Measurements from ENCODE around the gene DIS3L2.
"Not testable (repeated sequence)": the region's sequence is repeated elsewhere in the genome, so short reads cannot be mapped to it uniquely, and the experiment has no call there.

DIS3L2 gene

DNA sequence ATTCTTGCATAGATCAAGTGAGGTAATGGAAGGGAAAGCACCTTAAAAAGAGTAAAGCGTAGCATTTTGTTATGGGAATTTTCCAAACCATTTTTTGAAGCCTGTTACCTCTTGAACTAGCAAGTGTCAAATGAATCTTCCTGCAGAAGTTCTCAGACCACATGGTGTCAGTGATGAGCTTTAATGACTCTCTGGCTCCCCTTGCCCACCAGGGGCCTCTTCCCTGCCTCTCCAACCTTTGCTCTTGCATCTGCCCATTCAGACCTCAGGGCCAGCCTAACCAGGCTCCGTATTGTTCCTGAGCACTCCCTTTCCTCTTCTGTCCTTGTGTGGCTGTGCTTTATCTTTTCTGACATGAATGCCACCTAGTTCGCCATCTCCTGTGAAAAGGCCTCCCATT is 155.9 kb downstream of the DIS3L2 start:
- no peak for DNase-seq (ENCODE audit: low spot score)

DNA sequence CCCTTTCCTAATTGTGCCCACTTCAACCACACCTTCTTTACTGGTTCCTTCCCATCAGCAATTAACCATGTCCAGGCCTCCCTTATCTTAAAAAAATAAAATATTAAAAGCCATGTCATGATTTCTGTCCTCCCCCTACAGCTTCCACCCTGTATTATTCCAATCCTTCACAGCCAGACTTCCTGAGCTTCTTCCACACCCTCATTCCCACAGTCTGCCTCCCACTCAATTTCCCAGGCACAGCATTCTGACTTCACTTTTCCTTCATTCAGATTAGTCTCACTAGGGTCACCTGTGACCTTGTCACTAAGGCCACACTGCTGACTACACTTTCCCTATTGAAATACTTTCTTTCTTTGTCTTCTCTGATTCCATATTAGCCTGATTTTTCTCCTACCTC is 159.4 kb downstream of the DIS3L2 start:
- no peak for DNase-seq (ENCODE audit: low spot score)

DNA sequence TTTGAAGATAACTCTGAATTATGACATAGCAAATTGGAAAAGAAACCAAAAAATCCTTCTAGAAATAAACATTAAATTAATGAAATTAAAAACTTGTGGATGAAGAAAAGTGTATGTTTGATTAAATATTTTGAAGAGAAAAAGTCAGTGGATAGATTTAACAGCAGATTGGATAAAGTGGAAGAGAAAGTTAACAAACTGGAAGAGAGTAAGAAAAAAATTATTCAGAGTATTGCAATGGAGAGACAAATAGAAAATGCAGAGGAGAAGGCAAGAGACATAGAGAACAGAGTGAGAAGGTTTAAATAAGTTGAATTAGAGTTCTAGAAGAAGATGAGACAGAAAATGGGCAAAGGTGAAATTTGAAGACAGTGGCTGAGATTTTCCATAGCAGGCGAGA is 162.8 kb downstream of the DIS3L2 start:
- DNase-seq (ENCODE audit: low spot score), result no peak

DNA sequence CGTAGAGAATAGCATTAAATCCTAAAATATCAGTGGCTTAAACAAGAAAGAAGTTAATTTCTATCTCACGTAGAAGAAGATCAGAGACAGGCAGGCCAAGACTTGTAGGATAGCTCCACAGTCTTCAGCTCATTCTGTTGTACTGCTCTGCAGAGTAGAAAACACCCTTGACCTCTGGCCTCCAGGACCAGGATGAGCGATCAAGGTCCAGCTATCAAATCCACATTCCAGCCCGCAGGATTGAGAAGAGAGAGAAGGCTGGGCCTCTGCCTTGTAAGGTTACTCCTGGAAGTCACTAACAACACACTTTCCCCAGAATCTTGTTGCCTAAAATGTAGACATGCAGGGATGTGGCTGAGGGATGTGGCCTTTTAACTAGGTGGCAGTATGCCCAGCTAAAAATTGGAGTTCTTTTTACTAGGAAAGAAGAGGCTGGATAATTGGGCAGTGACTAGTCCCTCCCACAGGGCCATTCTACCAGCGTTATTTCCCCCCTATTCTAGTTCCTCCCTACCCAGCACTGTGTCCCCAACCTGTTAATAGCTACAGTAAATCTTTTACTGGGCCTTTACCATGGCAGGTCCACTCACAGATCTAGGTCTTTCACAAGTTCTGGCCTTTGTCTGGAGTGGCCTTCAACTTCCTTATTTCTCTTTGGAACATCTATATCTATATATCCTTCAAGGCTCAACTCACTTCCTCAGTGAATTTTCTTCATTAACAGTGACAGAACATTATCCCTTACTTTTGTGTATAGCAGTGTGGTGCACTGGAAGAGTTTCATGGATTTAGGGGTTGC is 165.0 kb downstream of the DIS3L2 start:
- DNase-seq (ENCODE audit: low spot score), result no peak

DNA sequence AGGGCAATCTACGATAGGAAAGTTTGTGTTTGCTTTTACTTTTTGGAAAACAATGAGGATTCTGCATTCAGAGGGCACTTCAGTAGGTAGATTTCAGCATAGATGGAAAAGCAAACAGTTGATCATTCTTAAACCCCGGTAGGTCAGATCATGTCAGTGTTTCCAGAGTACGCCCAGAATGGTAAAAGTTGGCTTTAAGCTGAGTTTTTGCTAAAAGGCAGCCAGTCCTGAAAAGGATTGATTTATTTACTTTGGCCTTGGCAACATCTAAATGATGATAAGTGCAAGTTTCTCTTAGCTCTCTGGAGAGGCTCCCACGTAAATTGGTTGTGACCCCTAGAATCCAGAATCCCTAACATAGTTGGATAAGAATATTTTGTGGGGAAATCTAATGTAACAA is 168.0 kb downstream of the DIS3L2 start:
- DNase-seq (ENCODE audit: low spot score), result no peak

DNA sequence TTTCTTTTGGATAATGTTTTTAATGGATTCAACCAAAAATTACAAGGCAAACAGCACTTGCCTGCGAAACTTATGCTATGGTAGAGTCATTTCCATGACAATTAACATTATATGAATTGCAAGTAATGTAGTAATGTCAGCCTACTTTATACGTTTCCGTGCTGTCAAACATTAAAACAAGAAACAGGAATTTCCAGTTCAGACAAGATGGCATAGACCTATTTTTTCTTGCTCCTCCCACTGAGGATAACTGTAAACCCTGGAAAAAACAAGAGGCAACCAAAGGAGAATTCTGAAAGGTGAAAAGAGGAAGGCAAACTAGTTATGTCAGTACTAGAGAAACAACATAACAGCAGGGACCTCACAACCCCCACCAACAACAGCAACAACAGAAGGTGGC is 170.7 kb downstream of the DIS3L2 start:
- DNase-seq (ENCODE audit: low spot score), result no peak

DNA sequence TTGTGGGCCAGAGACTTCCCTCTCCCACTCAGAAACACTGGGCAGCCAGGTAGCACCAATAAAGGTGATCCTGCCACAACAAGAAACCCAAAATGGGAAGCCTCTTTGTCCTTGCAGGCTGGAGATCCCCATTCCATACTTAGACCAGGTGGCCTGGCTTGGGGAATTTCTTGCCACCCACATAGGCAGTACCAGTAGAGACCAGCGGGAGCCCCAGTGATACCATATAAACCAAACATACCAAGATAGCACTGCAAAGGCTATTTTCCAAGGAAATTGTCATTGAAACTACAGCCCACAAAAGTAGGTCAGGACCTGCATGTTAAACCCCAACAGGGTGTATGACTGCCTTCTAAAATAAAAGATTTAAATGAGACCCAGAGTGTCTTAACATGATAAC is 171.6 kb downstream of the DIS3L2 start:
- DNase-seq (ENCODE audit: low spot score), result no peak

DNA sequence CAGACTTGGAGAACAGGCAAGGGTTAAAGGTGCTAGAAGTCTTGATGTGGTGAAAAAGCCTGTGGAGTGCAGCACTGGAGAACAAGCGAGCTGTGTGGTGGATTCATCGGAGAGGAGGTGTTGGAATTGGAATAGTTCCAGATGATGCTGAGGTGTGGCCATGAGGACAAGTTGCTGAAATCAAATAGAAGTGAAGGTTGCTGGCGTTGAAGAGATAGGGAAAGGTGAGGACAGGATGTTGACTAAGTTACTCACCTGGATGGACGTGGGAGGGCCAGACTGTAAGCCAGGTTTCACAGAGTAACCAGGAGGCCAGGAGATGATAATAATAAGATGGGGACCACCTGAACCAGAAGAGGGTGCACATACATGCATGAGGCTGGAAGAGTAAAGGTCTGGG is 173.4 kb downstream of the DIS3L2 start:
- no peak for DNase-seq (ENCODE audit: low spot score)

DNA sequence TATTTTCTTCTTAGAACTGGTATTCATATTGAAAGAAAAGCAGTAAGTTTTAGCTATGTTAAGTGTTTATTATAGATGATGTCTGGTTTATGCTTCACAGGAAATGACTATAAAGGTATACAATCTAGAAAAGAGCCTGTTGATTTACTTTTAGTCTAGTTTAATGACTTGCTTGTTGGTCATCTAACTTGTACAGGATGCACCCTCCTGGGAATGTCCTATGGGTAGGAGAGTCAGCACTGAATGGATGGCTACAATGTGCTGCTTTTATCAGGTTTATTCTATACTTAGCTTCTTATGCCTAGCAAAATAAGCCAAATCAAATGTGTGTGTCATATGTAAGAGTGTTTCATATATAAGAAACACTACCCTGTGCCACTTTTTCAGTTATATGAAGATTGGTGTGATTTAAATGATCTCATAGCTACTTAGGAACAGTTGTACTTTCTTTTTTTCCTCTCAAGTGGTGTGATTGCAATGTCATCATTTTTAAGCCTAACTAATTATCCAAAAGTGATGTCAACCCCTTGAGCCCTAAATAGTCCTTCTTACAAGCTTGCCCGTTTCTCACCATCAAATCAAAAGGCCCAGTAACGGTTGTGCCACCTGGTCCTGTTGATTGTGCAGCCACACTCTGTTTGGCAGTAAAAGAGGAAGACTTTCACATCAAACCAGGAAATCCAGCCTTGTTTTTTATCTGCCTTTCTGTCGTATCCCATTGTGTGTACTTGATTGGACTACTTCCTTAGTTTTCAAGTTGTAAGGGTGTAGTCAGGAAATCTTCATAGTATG is 176.0 kb downstream of the DIS3L2 start:
- no peak for DNase-seq (ENCODE audit: low spot score)

DNA sequence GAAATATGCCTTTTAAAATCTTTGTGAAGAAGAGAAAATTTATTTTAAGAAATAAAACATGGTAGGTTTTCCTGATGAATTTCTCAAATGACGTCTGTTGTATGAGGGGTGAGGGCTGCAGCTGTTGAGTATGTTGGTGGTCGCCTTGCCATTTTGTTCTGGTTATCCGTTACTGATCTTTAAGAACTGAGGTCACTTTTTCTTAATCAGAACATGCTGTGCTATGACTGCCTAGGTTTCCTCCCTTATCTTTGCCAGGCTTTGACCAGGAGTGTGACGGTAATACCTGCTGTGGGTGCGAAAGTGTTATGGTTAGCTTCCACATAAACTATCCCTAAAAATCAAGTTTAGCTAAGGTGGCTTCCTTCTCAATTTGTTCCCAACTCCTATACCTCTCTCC is 176.9 kb downstream of the DIS3L2 start:
- no peak for DNase-seq (ENCODE audit: low spot score)

DNA sequence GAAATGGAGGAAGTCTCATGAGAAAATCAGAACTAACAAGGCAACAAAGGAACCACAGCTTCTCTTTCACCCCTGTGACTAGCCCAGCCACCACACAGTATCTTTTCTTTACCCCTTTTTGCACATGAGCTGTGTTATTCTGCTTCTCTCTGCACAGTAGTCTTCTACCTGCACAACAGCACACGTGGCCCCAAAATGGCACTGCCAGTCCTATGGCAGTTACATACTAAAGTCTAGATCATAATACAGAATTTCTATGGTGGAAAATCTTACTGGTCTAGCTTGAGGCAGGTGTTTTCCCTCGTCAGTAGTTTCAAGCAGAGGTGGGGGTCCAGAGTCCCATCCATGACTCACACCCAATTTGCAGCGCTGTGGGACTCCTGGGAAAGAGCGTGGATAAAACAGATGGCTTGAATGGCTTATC is 177.7 kb downstream of the DIS3L2 start:
- no peak for DNase-seq (ENCODE audit: low spot score)

DNA sequence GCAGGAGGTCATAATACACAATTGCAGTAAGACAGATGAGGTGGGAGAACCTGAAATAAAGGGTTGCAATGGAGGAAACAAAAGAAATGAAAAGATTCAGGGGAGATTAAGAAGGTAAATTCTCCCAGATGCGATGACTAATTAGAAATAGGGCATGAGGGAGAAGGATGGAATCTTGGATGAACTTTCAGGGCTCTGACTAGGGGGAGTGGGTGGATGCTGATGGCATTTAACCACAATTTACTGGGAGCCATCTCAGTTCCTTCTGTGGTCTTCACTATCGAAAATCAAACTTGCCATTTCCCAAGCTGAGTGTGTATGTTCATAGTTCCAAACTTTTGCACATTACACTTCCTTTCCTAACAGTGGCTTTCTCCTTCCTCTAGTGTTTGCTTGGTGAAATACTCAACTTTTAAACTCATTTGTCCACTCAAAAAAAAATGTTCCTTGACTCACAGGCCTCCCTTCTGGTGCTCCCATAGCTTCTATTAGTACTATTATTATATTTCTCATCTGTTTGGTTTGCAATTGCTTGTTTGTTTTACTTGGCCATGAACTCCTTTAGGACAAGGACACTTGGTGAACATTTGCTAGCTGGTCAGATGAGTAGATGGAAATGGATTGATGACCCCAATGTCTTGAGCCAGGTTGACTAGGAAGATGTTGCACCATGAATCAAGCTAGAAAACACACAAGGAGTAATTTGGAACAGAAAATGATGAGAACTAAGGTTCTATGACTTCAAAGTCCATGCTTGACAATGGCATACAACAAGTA is 178.5 kb downstream of the DIS3L2 start:
- no peak for DNase-seq (ENCODE audit: low spot score)

DNA sequence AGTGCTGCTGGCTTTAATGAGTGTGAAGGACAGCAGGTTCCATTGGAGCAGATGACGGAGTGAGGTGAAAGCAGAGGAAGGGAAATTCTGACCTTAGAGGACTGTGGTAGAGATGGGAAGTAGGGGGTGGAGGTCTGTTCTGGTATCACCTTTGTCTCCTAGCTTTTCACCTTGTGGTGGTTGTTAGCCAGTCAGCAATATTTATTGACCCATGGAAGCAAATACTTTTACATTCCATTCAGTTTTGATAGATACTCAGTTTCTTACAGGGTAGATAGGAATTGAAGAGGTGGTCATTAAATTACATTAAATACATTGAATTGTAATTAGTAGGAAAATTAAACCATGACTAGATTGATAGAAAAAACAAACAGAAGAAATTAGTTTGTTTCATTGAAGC is 180.1 kb downstream of the DIS3L2 start:
- DNase-seq (ENCODE audit: low spot score), result no peak

DNA sequence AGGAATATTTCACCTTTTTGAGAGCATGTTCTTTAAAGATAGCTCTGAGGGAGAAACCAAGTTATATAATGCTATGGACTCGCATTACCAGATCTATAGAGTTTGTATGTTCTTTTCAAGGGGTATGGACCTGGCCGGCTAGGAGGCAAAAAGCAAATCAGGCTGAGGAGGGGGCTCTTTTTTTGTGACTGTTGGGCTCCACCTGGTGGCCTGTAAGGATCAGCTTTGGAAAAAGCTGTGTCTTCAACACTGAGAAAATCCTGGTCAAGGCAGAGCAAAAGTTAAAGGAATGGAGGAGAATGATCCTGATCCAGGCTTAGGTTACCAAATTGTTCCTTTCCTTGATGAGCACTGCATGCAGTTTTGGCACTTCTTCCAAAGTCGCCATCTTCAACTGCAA is 180.5 kb downstream of the DIS3L2 start:
- no peak for DNase-seq (ENCODE audit: low spot score)

DNA sequence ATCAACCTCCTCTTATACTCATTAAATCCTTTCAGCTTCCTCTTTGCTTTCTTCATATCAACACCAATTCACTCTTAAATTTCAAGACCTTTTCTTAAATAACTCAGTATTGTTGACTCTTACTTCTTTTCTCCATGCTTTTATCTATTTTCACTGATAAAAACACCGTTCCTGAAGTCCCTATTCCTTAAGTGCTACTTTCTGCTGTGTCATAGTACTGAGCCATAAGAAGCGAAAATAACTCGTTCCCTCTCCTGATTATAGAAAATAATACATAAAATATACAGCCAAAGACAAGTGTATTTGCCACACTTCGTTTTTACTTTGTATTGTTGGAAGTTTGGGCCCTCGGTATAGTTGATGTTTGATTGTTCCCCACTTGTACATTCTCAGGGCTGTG is 181.0 kb downstream of the DIS3L2 start:
- no peak for DNase-seq (ENCODE audit: low spot score)

DNA sequence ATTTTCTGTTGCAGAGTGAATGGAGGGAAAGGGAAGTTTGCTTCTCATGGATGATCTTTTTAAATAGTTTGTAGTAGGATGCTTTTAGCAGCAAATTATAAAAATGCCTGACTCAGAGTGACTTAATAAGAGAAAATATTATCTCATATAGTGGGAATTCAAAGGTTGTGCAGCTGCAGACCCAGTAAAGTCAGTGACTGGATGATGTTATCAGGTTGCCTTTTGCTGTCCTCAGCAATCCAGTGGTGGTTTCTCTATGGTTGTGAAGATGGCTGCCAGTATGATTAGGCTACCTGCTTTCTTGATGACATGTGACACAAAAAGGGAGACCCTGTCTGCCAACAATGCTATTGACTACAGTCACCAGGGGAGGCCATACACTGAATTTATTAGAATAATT is 184.8 kb downstream of the DIS3L2 start:
- DNase-seq (ENCODE audit: low spot score), result no peak

DNA sequence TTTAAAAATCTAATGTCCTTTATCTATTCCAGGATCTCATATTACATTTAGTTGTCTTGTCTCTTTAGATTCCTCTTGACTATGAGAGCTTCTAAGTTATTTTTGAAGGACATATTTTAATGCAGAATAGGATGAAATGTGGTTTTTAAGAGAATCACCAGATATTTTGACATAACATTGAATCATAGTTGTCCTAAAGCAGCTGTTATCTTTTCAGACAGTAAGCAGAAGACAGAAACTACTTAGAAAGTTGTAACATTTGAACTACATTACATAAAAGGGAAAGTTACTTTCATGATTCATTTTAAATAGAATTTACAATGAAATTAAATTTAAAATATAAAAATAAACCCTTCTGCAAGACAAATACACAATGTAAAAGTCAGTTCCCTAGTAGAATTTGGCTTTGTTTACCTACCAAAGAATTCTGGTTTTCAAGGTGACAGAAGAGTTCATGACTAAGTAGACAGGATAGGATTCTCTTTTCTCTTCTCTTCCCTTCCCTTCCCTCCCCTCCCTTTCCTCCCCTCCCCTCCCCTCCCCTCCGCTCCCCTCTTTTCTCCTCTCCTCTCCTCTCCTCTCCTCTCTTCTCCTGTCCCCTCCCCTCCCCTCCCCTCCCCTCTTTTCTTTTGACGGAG is 186.0 kb downstream of the DIS3L2 start:
- no peak for DNase-seq (ENCODE audit: low spot score)

DNA sequence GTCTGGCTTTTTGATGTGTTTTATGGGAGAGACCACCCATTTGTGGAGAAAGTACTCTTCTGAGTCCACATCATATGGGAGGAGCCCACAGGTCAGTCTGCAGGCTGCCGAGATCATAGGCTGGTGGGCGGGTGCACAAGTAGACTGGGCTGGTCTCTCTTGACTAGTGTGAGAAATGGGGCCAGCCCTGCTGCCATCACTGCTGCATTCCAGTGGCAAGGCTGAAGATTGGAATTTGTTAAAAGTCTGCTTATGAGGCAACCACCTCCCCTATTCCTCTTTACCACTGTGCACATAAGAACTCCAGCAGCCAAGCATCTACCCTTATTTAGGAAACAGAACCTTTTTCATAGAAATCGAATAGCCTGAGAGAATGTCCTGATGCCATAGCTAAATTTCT is 200.7 kb downstream of the DIS3L2 start:
- DNase-seq (ENCODE audit: low spot score), result no peak

DNA sequence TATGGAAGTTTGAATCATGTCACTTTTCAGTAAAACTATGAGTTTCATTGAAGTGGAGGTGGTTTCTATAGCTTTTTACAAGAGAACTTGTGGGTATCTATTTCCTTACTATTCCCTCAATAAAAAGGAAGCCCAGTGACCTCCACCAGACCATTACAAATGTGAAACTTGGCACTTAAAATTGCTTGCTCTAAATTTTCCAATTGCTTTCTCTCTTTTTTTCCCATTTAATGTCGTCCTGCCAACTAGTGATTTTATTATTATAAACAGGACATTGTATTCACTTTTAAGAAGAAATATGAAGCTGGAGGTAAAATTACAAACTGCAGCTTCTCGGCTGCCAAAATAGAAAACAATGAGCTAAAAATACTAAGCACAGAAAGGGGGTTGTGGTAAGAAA is 208.9 kb downstream of the DIS3L2 start:
- DNase-seq (ENCODE audit: low spot score), result no peak

DNA sequence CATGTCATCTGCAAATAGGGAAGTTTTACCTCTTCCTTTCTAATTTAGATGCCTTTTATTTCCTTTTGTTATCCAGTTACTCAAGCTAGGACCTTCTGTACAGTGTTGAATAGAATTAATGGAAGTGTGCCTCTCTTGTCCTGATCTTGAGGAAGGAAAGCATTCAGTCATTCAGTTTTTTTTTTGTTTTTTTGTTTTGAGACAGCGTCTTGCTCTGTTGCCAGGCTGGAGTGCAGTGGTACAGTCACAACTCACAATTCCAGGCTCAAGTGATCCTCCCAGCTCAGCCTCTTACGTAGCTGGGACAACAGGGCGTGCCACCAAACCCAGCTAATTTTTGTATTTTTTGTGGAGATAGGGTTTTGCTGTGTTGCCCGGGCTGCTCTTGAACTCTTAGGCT is 213.1 kb downstream of the DIS3L2 start:
- no peak for DNase-seq (ENCODE audit: low spot score)

DNA sequence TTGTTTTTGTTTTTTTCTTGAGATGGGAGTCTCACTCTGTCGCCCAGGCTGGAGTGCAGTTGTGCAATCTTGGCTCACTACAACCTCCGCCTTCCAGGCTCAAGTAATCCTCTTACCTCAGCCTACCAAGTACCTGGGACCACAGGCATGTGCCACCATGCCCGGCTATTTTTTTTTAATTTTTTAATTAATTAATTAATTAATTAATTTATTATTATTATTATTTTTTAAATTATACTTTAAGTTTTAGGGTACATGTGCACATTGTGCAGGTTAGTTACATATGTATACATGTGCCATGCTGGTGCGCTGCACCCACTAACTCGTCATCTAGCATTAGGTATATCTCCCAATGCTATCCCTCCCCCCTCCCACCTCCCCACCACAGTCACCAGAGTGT is 215.1 kb downstream of the DIS3L2 start:
- DNase-seq (ENCODE audit: low spot score), result not testable (repeated sequence)

DNA sequence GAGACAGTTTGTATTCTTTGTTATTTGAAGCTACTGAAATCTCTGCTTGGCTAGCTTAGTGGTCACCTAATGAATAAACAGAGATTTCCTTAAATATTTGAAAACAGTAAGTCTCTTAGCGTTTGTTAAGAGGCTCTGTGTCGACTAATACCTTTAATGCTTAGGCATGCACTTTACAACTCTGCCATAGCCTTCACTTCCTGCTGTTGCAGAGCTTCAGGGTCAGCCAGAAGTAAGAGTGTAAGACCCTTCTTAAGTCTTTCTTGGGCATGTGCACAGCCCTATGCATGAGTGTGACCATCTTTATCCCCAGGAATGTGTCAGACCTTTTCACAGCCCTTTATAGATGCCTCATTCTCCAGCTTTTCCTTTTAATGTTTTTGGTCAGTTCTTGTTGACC is 221.8 kb downstream of the DIS3L2 start:
- no peak for DNase-seq (ENCODE audit: low spot score)

Data from hematopoietic multipotent progenitor cell treated with erythropoietin and hydrocortisone succinate and interleukin-3 and kit ligand, for 17 days (in vitro differentiated cells).